Epidermal melanocyte (primary cell): Measurements from ENCODE around the gene ARFIP1.
"Not testable (repeated sequence)": the region's sequence is repeated elsewhere in the genome, so short reads cannot be mapped to it uniquely, and the experiment has no call there.

Experiments used
- DNase-seq: peaks from one replicate; pipeline ENCODE4 v3.0.0; 2011; ENCODE audit warnings: low spot score; ENCODE audit not compliant: insufficient read length

Gene ARFIP1

DNA sequence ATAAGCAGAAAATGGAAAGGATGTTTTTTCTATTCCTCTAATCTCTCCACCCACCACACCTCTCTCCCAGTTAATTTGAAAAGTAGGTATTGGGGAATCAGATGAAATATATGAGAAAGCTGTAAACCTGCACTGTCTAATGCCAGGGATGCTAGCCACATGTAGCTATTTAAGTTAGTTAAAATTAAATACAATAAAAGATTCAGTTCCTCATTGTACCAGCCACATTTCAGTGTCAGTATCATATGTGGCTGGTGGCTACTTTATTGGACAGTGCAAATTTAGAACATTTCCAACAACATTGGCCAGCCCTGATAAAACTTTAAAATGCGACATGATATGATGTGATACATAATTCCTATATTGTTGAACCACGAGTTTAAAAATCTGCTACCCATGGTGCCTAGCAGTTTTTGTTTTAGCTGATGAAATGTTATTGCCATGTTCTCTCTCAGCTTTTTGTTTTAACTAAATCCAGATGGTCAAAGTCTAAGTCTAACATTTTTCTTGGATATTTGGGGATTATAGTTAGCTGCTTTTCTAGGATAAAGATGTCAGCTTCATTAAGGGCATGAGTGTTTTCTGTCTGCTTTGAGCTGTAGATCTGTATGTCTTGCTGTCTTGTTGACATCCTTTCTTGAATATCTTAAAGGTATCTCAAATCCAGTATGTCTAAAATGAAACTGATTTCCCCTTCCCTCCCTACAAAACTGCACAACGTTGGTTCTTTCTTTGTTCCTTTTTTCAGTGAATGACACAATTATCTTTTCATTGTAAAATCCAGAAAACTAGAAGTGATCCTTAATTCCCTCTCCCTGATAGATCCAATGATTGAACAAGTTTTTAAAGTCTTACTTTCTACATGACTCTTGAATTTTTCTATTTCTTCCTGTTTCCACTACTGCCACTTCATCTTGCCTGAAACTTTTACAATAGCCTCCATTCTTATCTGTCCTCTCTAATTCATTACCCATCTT lies 6.2 kb downstream of the ARFIP1 start:
- DNase-seq, result no peak

DNA sequence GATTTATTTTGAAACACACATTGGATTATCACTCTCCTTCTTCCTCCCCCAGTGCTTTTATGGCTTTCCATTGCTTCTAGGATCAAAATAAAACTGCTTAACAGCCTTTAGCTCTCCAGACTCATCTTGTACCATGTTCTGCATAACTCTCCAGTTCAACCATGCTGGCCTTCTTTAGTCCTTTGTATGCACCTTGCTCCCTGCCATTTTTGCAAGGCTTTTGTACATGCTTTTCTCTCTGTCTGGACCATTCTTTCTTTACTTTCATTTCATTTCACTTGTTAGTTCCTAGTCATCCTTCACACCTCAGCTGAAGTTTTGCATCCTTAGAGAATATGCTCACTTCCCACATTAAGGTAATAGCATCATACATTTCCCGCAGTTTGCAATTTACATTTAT lies 6.9 kb downstream of the ARFIP1 start:
- no peak for DNase-seq

DNA sequence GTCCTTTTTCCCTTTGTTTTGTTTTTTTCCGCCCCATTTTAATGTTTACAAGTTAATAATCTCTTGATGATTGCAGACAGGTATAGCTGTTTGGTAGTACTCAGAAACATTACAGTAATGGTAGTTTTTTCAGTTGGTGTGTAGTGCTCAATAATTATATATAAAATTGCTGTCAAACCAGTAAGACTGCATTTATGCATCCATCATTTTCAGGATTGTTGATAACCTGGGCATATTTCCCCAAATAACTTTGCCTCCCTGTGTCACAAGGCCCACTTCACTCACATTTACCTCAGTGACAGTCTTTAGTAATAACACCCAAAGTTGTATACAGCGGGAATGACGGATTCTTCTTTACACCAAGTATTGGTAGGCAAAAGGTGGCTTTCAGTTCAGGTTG lies 16.1 kb downstream of the ARFIP1 start:
- DNase-seq, result no peak

DNA sequence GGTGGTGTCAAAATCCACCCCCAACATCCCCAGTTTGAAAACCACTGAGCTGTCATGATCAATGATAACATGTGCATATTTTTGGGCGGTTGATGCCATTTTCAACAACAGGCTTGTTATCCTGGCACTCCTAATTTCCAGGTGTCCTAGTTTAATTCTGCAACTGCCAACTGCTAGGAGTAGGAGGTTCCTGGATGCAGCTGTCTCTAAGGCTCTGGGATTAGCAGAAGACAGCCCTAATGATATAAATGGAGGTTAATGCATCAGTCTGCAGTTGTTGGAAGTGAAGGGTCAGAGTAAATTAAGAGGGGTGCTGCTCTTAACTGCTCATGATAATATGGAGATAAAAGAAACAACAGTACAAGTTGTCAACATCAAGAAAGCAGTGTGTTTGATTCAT lies 23.8 kb downstream of the ARFIP1 start:
- DNase-seq, result no peak

DNA sequence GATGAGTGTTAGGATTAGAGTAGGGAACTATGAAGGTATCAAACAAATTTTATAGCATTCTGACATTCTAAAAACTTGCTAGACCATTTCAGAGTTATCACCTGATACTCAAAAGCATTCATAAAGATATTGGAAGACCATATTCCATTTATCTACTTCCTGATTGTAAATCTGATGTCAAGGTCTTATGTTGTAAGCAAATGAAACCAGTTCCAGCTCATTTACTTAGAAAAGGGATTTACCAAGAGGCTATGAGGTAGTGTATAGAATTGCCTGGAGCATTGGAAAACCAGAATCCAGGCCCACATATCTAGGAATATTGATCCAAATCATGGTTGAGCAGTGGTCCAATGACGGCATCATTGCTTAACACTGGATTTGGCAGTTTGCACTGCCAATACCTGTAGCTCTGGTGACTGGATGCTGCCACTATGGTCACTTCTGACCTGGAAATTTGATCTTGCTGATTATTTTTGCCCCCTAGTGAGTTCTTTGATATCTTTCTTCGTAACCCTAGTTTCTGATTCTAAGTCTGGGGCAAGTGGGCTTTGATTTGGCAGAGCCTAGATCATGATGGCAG lies 25.4 kb downstream of the ARFIP1 start:
- DNase-seq, result no peak

DNA sequence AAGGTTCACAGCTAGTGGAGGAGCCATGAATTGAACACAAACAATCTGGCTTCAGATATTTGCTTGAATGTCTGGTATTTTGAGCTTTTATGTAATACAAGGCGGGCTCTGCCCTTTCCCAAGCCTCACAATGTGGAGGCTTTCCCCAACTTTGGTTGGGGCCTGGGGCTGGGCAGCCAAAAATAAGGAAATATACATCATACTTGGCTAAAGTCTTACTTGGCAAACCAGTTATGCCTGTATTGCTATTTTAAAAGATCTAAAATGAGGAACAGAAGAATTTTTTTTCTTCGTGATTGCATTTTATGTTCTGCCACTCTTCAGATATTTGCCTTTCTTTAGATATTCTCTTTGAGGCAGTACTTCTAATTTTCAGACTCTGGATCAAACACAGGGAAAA lies 26.1 kb downstream of the ARFIP1 start:
- no peak for DNase-seq

DNA sequence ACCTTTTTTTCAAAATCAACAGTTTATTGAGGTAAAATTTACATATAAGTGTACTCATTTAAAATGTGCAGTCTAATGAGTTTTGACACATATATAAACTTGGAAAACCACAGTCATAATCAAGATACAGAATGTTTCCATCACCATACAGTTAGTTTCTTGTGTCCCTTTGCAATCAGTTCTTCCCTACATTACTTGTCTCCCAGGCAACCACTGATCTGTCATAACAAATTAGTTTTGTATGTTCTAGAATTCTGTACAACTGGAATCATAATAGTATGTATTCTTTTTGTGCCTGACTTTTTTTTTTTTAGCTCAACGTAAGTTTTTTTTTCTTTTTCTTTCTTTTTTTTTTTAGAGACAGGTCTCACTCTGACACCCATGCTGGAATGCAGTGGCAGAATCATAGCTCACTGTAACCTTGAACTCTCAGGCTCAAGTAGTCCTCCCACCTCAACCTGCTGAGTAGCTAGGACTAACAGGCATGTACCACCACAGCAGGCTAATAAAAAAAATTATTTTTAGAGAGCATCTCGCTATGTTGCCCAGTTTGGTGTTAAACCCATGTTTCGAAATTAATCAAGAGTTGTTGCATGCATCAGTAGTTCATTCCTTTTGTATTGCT lies 26.9 kb downstream of the ARFIP1 start:
- DNase-seq, result no peak

DNA sequence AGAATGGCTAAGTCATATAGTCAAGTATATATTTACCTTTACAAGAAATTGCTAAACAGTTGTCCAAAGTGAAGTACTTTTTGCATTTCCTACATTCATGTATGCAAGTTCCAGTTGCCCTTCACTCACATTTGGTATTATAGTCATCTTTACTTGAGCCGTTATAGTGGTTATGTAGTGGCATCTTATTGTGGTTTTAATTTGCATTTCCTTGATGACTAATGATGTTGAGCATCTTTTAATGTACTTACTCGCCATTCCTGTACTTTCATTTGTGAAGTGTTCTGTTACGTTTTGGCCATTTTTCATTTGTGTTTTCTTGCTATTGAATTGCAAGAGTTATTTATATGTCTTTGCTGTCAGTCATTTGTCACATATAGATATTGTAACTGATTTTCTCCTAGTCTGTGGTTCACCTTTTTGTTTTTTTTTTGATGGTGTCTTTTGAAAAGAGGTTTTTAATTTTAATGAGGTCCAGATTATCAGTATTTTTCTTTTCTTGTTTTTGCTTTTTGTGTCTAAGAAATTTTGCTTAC lies 27.6 kb downstream of the ARFIP1 start:
- no peak for DNase-seq

DNA sequence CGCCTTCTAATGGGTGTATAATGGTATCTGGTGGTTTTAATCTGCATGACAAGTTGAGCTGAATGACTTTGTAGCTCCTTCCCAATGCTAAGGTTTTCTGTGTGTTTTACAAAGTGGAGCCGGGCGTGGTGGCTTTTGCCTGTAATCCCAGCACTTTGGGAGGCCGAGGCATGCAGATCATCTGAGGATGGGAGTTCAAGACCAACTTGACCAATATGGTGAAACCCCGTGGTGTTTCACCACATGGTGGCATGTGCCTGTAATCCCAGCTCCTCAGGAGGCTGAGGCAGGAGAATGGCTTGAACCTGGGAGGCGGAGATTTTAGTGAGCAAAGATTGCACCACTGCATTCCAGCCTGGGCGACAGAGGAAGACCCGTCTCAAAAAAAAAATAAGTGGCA lies 28.9 kb downstream of the ARFIP1 start:
- DNase-seq, result no peak

DNA sequence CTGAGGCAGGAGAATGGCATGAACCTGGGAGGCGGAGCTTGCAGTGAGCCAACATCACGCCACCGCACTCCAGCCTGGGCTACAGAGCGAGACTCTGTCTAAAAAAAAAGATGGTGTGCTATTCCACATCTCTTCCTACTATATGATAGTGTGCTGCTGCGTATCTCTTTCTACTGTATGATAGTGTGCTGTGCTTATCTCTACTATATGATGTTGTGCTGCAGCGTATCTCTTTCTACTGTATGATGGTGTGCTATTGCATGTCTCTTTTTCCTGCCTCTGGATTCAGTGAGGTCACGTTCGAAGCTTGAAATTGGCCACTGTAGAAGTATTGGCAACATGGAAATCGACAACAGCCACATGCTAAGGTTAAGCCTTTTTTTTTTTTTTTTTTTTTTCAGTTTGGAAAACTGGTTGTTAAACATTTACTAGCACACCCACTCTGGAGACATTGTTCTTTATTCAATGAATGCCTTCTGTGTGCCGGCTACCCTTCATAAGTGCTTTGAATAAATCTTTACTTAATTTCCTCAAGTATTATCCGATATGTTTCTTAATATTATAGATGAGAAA lies 31.0 kb downstream of the ARFIP1 start:
- DNase-seq, result no peak

DNA sequence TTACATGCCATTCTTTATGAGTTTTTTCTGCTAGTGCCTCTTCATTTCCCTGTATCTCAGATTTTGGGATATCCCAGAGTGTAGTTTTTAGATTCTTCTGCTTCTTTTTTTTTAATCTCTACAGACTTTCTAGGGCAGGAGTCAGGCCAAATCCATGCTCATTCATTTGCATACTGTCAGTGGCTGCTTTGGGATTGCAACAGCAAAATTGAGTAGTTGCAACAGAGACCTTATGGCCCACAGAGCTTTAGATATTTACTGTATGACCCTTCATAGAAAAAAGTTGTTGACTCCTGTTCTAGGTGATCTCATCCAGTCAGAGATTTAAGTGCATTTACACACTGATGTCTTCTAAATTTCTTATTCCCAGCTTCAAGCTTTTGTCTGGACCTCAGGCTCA lies 35.3 kb downstream of the ARFIP1 start:
- DNase-seq, result no peak

DNA sequence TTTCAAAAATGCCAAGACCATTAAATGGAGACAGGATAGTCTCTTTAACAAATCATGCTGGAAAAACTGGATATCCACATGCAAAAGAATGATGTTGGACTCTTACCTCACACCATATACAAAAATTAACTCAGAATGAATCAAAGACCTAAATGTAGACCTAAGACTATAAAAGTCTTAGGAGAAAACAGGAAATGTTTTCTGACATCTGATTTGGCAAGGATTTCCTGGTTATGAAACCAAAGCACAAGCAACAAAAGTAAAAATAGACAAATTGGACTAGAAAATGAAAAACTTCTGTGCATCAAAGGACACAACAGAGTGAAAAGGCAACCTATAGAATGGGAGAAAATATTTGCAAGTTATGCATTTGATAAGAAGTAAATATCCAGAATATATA lies 37.6 kb downstream of the ARFIP1 start:
- no peak for DNase-seq

DNA sequence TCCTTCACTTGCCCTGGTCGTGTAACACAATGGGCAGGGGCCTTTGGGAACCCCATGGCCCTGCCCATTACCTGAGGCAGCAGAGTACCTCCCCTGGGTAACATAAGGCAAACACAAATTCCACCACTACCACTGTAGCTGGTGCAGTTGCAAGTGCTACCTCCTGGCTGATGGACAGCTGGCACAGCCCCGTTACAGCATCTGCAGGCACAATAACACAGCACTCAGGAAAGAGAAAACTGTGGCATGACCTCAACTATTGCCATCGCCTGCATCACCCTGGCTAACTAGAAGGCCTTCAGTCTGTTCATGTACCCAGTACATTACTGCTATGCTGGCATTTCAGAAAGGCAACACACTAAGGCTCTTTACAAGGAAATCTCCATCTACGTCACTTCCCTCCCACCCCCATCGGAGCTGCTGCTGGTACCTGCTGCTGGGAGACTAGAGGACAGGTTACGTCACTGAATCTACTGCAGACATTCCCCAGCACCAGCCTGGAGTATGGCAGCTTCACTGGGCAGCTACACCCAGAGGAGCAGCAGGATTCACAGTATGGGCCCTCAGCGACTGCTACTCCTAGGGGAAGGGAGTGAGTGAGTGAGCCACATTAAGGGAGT lies 39.4 kb downstream of the ARFIP1 start:
- DNase-seq, result no peak

DNA sequence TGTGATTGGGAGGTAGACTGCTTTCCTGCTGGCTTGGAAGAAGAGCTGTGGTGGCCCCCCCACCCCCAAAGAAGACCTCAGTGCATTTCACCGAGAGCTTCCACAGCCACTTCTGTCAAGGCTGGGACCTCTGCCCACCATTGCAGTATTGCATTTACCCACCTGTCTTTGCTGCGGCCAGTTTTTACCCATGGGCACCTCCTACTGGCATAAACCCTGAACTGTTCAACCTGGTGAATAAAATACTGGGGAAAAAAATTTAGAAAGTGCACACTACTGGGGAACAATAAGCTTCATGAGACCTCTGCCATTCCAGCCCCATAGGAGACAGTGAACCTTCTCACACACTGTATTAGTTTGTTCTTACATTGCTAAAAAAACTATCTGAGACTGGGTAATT lies 40.3 kb downstream of the ARFIP1 start:
- no peak for DNase-seq

DNA sequence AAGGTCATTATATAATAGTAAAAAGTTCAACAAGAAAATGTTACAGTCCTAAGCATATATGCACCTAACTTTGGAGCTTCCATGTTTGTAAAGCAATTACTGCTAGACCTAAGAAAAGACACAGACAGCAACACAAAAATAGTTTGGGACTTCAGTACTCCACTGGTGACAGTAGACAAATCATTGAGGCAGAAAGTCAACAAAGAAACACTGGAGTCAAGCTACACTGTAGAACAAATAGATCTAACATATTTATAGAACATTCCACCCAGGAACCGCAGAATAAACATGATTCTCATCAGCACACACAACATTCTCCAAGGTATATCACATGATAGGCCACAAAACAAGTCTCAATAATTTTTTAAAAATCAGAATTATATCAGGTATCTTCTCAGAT lies 42.6 kb downstream of the ARFIP1 start:
- DNase-seq, result no peak

DNA sequence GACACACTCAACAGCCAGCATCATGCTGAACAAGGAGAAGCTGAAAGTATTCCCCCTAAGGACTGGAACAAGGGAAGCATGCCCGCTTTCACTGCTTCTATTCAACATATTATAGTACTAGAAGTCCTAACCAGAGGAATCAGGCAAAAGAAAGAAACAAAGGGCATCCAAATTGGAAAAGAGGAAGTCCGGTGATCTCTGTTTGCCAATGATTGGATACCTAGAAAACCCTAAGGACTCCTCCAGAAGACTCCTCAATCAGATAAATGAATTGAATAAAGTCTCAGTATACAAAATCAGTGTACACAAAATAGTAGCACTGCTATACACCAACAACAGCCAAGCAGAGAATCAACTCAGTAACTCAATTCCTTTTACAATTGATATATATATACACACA lies 44.8 kb downstream of the ARFIP1 start:
- DNase-seq, result no peak

DNA sequence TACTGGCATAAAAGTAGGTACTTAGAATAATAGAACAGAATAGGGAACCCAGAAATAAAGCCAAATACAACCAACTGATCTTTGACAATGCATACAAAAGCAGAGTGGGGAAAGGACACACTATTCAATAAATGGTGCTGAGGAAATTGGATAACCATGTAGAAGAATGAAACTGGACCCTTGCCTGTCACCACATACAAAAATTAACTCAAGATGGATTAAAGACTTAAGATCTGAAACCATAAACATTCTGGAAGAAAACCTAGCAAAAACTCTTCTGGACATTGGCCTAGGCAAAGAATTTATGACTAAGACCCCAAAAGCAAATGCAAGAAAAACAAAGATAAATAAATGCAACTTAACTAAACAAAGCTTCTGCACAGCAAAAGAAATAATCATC lies 45.6 kb downstream of the ARFIP1 start:
- DNase-seq, result no peak

DNA sequence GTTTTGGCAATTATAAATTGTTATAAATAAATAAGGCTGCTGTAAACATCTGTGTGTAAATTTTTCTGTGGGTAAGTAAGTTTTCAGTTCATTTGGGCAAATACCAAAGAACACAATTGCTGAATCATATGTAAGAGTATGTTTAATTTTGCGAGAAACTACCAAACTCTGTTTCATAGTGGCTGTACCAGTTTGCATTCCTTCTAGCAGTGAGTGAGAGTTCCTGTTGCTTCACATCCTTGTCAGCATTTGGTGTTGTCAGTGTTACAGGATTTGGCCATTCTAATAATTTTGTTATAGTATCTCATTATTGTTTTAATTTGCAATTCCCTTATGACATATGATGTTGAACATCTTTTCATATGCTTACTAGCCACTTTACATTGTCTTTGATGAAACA lies 48.4 kb downstream of the ARFIP1 start:
- DNase-seq, result no peak

DNA sequence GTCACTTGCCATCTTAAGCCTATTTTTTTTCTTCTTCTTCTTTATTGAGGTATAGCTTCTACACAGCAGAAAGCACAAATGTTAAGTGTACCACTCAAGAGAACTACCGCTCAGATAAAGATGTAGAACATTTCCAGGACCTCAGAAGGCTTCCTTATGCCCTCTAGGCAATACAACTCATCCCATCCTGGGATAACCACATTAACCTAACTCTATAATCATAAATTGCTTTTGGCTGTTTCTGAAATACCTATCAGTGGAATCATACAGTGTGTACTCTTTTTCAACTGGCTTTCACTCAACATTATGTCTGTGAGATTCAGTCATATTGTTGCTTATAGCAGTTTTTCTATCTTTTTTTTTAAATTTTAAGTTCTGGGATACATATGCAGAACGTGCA lies 51.7 kb downstream of the ARFIP1 start:
- DNase-seq, result no peak

DNA sequence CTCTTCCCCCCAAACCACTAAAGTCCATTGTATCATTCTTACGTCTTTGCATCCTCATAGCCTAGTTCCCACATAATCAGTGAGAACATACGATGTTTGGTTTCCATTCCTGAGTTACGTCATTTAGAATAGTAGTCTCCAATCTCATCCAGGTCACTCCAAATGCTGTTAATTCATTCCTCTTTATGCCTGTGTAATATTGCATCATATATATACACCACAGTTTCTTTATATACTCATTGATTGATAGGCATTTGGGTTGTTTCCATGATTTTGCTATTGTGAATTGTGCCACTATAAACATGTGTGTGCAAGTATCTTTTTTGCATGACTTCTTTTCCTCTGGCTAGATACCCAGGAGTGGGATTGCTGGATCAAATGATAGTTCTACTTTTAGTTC lies 57.2 kb downstream of the ARFIP1 start:
- DNase-seq, result no peak

DNA sequence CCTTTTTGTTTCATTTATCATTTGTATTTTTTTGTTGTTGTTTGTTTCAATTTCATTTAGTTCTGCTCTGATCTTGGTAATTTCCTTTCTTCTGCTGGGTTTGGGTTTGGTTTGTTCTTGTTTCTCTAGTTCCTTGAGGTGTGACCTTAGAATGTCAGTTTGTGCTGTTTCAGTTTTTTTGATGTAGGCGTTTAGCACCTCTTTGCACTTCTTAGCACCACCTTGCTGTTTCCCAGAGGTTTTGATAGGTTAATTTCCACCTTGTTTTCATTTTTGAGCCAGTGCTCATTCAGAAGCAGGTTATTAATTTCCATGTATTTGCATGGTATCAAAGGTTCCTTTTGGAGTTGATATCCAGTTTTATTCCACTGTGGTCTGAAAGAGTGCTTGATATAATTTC lies 60.0 kb downstream of the ARFIP1 start:
- not testable (repeated sequence) for DNase-seq
